ENCODE measurements around the gene GDPGP1.
"Not testable (repeated sequence)": the region's sequence is repeated elsewhere in the genome, so short reads cannot be mapped to it uniquely, and the experiment has no call there.

GDPGP1 gene

GRCh38 chr15:90264671-90265070 lies 30.7 kb downstream of the GDPGP1 start:
- DNase-seq = peak; percentile 16

DNA sequence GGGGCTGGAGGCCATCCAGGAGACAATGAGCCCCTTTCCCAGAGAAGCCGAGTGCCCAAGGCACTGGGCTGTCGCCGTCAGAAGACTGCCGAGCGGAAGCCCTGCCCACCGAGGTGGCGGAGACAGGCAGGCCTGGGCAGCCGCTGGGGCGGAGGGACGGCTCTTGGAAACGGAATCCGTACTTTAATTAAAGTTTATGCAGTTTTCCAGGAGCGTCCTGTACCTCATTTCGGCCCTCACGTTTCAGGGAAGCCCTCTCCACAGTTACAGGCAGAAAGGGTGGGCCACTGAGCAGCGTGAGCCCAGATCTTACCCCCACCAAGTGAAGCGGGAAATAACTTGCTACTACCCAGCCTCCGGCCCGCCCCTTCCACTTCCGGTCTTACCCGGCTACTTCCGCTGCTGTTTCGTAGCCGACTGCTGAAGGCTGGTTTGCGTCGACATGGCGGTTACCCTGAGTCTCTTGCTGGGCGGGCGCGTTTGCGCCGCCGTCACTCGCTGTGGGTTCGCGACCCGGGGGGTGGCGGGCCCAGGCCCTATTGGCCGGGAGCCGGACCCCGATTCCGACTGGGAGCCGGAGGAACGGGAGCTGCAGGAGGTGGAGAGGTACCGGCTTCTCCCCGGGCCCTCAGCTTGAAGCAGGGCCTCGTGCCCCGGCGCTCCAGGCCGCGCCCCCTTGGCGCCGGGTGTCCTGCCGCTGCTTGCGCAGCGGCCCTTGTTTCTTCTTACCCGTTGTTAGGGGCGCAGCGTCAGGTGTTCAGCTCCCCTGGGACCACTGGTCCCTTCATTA lies 31.5 kb downstream of the GDPGP1 start, which contains the start of gene NGRN:
NGRN (plus strand) TSS at position 402 of the 790 bp plus-strand sequence; CDS start at position 443, 41 bp downstream.
- peak; percentile 94 for DNase-seq

GRCh38 chr15:90266061-90266431 lies 32.0 kb downstream of the GDPGP1 start:
- peak; percentile 61 for DNase-seq

- DNase-seq = peak; percentile 31
These were observed 32.5 kb downstream of the GDPGP1 start for GRCh38 chr15:90266485-90266884.

DNA sequence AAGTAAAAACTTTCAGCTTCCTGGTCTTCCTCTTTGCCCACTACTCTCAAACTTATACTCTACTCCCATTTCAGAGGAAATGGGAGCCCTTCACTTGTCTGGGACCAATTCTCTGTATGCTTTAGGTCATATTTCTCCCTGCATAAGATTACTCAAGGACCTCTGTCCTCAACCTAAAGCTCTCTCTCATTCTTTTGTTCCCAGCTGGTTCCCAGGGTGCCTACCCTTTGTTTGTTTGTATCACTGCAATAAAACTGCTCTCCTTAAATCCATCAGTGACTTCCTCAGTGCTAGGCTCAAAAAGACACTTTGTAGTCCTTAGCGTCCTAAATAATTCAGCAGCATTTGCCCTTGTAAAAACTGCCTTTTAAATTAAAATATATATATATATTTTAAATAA lies 34.4 kb downstream of the GDPGP1 start:
- DNase-seq = no peak

DNA sequence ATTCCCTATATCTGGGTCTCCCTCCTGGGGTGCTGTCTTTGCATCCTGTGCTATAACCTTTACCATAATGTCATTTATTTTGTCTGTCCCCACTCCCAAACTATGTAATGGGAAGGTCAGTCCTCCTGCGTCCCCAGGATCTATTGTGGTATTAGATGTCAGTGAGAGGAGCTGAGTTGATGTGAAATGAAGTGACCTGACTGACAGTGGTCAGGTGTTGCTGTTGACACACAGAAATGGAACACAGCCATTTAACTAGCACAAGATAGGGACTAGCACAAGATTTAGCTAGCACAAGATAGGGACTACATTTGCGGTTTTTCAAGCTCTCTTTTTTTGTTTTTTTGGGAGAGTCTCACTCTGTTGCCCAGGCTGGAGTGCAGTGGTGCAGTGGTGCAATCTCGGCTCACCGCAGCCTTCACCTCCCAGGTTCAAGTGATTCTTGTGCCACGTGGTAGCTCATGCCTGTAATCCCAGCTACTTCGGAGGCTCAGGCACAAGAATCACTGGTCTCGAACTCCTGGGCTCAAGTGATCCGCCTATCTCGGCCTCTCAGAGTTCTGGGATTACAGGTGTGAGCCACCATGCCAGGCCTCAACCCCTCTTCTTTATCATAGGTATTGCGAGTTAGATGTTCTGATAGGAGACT lies 36.6 kb downstream of the GDPGP1 start:
- DNase-seq = no peak

GRCh38 chr15:90271459-90272166 lies 37.6 kb downstream of the GDPGP1 start:
- no peak for DNase-seq

GRCh38 chr15:90278467-90278866 lies 44.5 kb downstream of the GDPGP1 start:
- not testable (repeated sequence) for DNase-seq

- not testable (repeated sequence) for DNase-seq
These were observed 46.7 kb downstream of the GDPGP1 start for GRCh38 chr15:90280743-90281142.

DNA sequence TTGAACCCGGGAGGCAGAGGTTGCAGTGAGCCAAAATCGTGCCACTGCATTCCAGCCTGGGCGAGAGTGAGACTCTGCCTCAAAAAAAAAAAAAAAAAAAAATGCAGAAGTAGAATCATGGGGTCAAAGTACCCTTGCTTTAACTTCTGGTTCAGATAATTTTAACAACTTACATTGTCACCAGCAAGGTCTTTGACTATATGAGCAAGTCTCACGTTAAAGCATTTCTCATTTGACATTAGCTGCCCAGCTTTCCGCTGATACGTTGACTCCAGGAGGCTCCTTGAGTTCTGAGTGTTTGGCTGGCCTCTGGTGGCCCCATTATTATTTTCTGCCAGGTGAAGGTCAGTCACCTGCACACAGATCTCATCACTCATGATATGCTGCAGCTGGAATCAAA lies 47.6 kb downstream of the GDPGP1 start:
- not testable (repeated sequence) for DNase-seq

GRCh38 chr15:90286678-90287077 lies 52.7 kb downstream of the GDPGP1 start:
- peak; percentile 64 for DNase-seq

- no peak for DNase-seq
These were observed 53.1 kb downstream of the GDPGP1 start for GRCh38 chr15:90287101-90287500.

DNA sequence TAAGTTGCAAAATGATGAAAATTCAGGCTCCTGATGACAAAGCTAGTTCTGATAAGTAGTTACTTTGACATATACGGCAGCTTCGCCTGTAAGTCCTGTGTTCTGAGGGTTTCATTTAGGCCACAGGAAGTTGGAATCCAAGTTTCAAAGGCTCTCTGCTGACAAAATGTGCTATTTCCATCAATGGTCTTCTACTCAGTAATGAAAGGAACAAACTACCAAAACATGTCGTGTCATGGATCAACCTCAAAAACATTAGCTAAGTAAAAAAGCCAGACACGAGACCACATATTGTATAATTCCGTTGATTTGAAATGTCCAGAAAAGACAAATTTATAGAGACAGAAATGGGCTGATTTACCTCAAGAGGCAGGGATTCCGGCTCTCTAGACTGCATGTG lies 53.9 kb downstream of the GDPGP1 start:
- no peak for DNase-seq

- peak; percentile 65 for DNase-seq
These were observed 57.8 kb downstream of the GDPGP1 start for GRCh38 chr15:90291679-90292356.

DNA sequence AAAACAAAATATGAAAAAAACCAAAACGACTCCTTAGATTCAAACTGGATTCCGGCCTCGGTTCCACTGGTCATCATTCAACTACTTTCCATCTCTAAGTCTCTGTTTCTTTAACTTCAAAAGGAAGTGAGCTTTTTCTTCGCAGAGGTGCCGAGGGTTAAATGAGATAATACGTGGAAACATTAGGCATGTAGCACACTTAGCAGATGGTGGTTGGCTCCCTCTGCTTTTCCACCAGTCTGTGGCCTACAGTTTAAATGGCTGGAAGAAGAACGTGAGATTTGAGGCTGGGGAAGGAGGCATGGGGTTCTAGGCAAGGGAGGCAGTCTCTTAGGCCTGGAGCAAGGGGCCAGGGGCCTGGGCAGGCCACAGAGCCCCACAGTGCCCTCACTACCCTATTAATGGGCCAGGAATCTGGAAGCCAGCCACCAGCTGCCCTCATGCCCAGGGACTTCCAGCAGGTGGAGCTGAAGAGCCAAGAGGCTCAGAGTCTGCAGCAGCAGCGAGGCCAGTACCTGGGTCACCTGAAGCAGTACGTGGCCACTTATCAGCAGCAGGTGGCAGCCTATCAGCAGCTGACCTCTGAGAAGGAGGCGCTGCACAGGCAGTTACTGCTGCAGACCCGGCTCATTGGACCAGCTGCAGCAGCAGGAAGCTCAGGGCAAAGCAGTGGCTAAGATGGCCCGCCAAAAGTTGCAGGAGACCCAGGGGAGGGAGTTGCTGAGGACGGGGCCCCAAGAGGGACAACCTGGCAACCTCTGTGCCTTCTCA lies 59.2 kb downstream of the GDPGP1 start:
- DNase-seq = peak; percentile 76

- no peak for DNase-seq
These were observed 60.1 kb downstream of the GDPGP1 start for GRCh38 chr15:90294159-90294558.

DNA sequence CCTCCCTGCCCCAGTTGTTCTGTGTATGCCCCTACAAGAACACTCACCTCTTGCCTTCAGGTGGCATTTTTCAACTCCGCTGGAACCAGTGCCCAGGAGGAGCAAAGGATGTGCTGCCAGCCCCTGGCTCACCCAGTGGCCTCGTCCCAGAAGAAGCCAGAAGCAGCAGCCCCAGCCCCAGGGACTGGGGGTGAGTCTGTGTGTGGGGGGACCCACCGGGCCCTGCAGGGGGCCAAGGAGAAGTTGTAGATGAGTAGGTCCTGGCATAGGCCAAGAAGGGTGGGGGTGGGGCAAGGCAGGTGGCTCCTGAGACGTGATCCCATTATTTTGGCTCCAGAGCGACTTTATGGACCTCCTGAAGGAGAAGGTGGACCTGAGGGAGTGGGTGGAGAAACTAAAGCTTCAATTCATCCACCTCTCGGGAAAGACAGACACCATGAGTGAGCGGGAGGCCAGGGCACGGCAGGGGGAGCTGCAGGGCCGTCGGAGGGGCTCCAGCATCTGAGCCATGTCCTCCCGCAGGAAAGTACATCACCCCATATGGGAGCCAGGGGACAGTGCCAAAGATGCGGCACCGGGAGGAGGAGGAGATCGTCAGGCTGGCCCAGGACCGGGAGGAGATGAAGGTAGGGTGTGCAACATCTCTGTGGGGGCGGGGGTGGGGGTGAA lies 60.7 kb downstream of the GDPGP1 start:
- no peak for DNase-seq

DNA sequence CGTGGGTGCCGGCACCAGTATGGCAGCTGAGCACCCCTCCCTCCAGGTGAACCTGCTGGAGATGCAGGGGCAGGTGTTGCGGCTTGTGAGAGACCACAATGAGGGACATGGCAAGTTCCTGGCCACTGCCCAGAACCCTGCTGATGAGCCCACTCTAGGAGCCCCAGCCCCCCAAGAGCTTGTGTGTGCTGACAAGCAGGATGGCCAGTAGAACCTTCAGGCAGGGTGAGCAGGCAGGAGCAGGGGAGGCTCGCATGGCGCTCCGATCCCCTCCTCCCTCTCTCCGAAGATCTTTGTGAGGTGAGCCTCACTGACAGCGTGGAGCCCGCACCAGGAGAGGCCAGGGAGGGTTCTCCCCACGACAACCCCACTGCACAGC lies 61.2 kb downstream of the GDPGP1 start:
- no peak for DNase-seq
